H1 (cell line): ENCODE data around the gene OR52M1. TPM values are rescaled to one million over a fixed set of nuclear protein-coding genes. Genes with fewer than 3 reads are reported as not detected.

Experiments used
- CTCF ChIA-PET: fragments of 300-600 bp; sonication (Branson Sonifier 250); formaldehyde crosslinking; loops from one replicate; lab custom pipeline; 2021; ENCODE audit not compliant: partially characterized antibody; lab: Charles Lee
- POLR2A ChIA-PET: fragments of 300-600 bp; sonication (Branson Sonifier 250); formaldehyde crosslinking; loops from one replicate; lab custom pipeline; 2021; ENCODE audit warnings: inconsistent platforms; ENCODE audit not compliant: partially characterized antibody; lab: Charles Lee
- DNase-seq, 2 experiments: peaks; one replicate each; pipeline versions ENCODE4 v3.0.0 to v3.0.0-alpha.2; 2010 to 2022; ENCODE audit warnings: low spot score in 2 of 2, low read depth in 1 of 2, mixed read lengths in 1 of 2
- FAIRE-seq: peaks from 2 replicates; lab custom pipeline; 2011; peaks lifted over from hg19 to GRCh38; lab: Jason Lieb, UNC
- H2AFZ ChIP-seq: 2 replicates; pipeline ENCODE4 v1.8.1; 2012; ENCODE audit warnings: low read length, inconsistent platforms
- H2AK5ac ChIP-seq: 2 replicates; pipeline ENCODE4 v1.6.1; 2013; ENCODE audit warnings: low read depth, low read length
- H2BK120ac ChIP-seq: replicated peaks from 2 replicates; pipeline ENCODE3; 2013; ENCODE audit warnings: low read depth, low read length, inconsistent platforms
- H2BK12ac ChIP-seq: 2 replicates; pipeline ENCODE4 v1.6.1; 2013; ENCODE audit warnings: low read depth, low read length
- H2BK15ac ChIP-seq: 2 replicates; pipeline ENCODE4 v1.6.1; 2013; ENCODE audit warnings: low read length
- H2BK20ac ChIP-seq: 2 replicates; pipeline ENCODE4 v1.6.1; 2013; ENCODE audit warnings: low read length
- H2BK5ac ChIP-seq: 2 replicates; pipeline ENCODE4 v1.6.1; 2013; ENCODE audit warnings: low read depth, low read length
- H3K14ac ChIP-seq: 2 replicates; pipeline ENCODE4 v1.6.1; 2013; ENCODE audit warnings: inconsistent platforms; ENCODE audit not compliant: insufficient read length
- H3K18ac ChIP-seq: 2 replicates; pipeline ENCODE4 v1.6.1; 2013; ENCODE audit warnings: low read length; ENCODE audit errors: extremely low read depth
- H3K23ac ChIP-seq: 2 replicates; pipeline ENCODE4 v1.6.1; 2013; ENCODE audit warnings: inconsistent platforms; ENCODE audit not compliant: insufficient read length
- H3K23me2 ChIP-seq: 2 replicates; pipeline ENCODE4 v1.6.1; 2013; ENCODE audit warnings: low read depth, low read length
- H3K27ac ChIP-seq: 2 replicates; pipeline ENCODE4 v1.6.1; 2011; ENCODE audit warnings: low read depth, low read length, inconsistent platforms
- H3K27me3 ChIP-seq, 4 experiments: replicated peaks in 1 of 4; 1 replicate in 1 of 4; 2 replicates in 3 of 4; pipeline versions ENCODE4 v1.6.1 to v1.8.1; 2011 to 2013; ENCODE audit warnings: low read length in 3 of 4, mild to moderate bottlenecking in 3 of 4, inconsistent platforms in 2 of 4, mixed read lengths in 2 of 4, moderate library complexity in 1 of 4; ENCODE audit not compliant: control insufficient read depth in 3 of 4, insufficient read depth in 3 of 4; ENCODE audit errors: extremely low read depth in 1 of 4
- H3K36me3 ChIP-seq, 4 experiments: 2 replicates each; pipeline versions ENCODE4 v1.6.1 to v1.8.1; 2011 to 2013; ENCODE audit warnings: mild to moderate bottlenecking in 4 of 4, low read length in 3 of 4, moderate library complexity in 2 of 4, control low read depth in 1 of 4, inconsistent platforms in 1 of 4; ENCODE audit not compliant: insufficient read depth in 4 of 4, control insufficient read depth in 2 of 4
- H3K4ac ChIP-seq: replicated peaks from 2 replicates; pipeline ENCODE3; 2013; ENCODE audit warnings: low read length, low read depth, mixed read lengths, inconsistent platforms; ENCODE audit not compliant: insufficient read length
- H3K4me1 ChIP-seq, 4 experiments: replicated peaks in 1 of 4; 1 replicate in 1 of 4; 2 replicates in 3 of 4; pipeline versions ENCODE4 v1.6.1 to v1.8.1; 2011 to 2013; ENCODE audit warnings: low read length in 3 of 4, inconsistent platforms in 2 of 4, mixed read lengths in 1 of 4; ENCODE audit not compliant: insufficient read depth in 4 of 4, control insufficient read depth in 3 of 4
- H3K4me2 ChIP-seq, 2 experiments: 2 replicates each; pipeline versions ENCODE4 v1.6.1 to v1.8.1; 2011 to 2013; ENCODE audit warnings: low read depth in 2 of 2, low read length in 2 of 2, control low read depth in 1 of 2, inconsistent platforms in 1 of 2, mild to moderate bottlenecking in 1 of 2; ENCODE audit not compliant: insufficient read depth in 1 of 2
- H3K4me3 ChIP-seq, 4 experiments: fragments of 200-600, 300-600 bp in 1 of 4; sonication (generic), shearing (Covaris generic), sonication (Bioruptor Twin) in 1 of 4; 2 replicates each; pipeline versions ENCODE4 v1.5.1 to v1.8.1; 2011 to 2016; ENCODE audit warnings: low read length in 4 of 4, low read depth in 3 of 4, control low read depth in 2 of 4, inconsistent platforms in 2 of 4, mild to moderate bottlenecking in 2 of 4, mixed read lengths in 1 of 4, moderate library complexity in 1 of 4; ENCODE audit not compliant: insufficient read depth in 2 of 4; ENCODE audit errors: extremely low read depth in 1 of 4
- H3K56ac ChIP-seq: replicated peaks from 2 replicates; pipeline ENCODE3; 2013; ENCODE audit warnings: low read depth, mild to moderate bottlenecking, mixed read lengths, low read length, inconsistent platforms; ENCODE audit not compliant: insufficient read length
- H3K79me1 ChIP-seq: 2 replicates; pipeline ENCODE4 v1.6.1; 2013; ENCODE audit warnings: low read depth, low read length, control low read depth
- H3K79me2 ChIP-seq, 2 experiments: 2 replicates each; pipeline versions ENCODE4 v1.6.1 to v1.8.1; 2012 to 2013; ENCODE audit warnings: low read length in 2 of 2, mild to moderate bottlenecking in 2 of 2, inconsistent platforms in 1 of 2; ENCODE audit not compliant: insufficient read depth in 2 of 2, control insufficient read depth in 1 of 2
- H3K9ac ChIP-seq, 4 experiments: replicated peaks in 1 of 4; 1 replicate in 1 of 4; 2 replicates in 3 of 4; pipeline versions ENCODE4 v1.6.1 to v1.8.1; 2011 to 2013; ENCODE audit warnings: low read depth in 3 of 4, low read length in 3 of 4, control low read depth in 2 of 4, mild to moderate bottlenecking in 2 of 4, moderate library complexity in 2 of 4, inconsistent platforms in 1 of 4; ENCODE audit errors: extremely low read depth in 1 of 4
- H3K9me3 ChIP-seq, 2 experiments: 2 replicates each; pipeline versions ENCODE4 v1.6.1 to v1.8.1; 2012 to 2013; ENCODE audit warnings: mild to moderate bottlenecking in 2 of 2, moderate library complexity in 2 of 2, control low read depth in 1 of 2, inconsistent platforms in 1 of 2, low read depth in 1 of 2, low read length in 1 of 2, mixed read lengths in 1 of 2; ENCODE audit not compliant: insufficient read depth in 2 of 2
- H4K20me1 ChIP-seq, 2 experiments: replicated peaks in 1 of 2; 2 replicates each; pipeline versions ENCODE3 to v1.8.1; 2011 to 2013; ENCODE audit warnings: inconsistent platforms in 2 of 2, low read length in 2 of 2, mild to moderate bottlenecking in 1 of 2; ENCODE audit not compliant: insufficient read depth in 2 of 2, control insufficient read depth in 1 of 2
- H4K5ac ChIP-seq: 2 replicates; pipeline ENCODE4 v1.6.1; 2013; ENCODE audit warnings: low read length, low read depth, mixed read lengths, inconsistent platforms; ENCODE audit not compliant: insufficient read length
- H4K8ac ChIP-seq: 2 replicates; pipeline ENCODE4 v1.8.0; 2013; ENCODE audit warnings: mild to moderate bottlenecking, moderate library complexity, low read length, inconsistent platforms; ENCODE audit not compliant: insufficient read depth; ENCODE audit errors: extremely low read depth
- H4K91ac ChIP-seq: replicated peaks from 2 replicates; pipeline ENCODE3; 2013; ENCODE audit warnings: low read length, mixed read lengths, inconsistent platforms; ENCODE audit not compliant: insufficient read length
- RAD21 ChIP-seq, 2 experiments: IDR thresholded peaks in 1 of 2; conservative IDR thresholded peaks in 1 of 2; 2 replicates each; pipeline ENCODE4 v1.6.1; 2011; ENCODE audit warnings: low read depth in 2 of 2, low read length in 2 of 2, improper control_type of control experiment in 1 of 2, inconsistent platforms in 1 of 2, mild to moderate bottlenecking in 1 of 2, moderate library complexity in 1 of 2
- polyA plus RNA-seq, 7 experiments: library from polyadenylated mRNA; depleted of rRNA in 3 of 7; stranded (reverse) in 5 of 7; unstranded in 2 of 7; fragments of >200 nt in 5 of 7; fragments of 200-250 nt in 2 of 7; gene quantifications; 1 replicate in 5 of 7; 2 replicates in 1 of 7; 4 replicates in 1 of 7; pipeline versions ENCODE4 v1.2.1 to v1.2.3, GENCODE V29; 2011 to 2013; ENCODE audit warnings: missing spikeins in 2 of 7, mixed read lengths in 2 of 7
- total RNA-seq: library from RNA; stranded (reverse); fragmentation: NEBNext Ultra II Directional; extraction: Animal tissue kit (Norgen Biotek cat#: 25700); gene quantifications from 2 replicates; pipeline ENCODE4 v1.2.1, GENCODE V29; 2021

Gene OR52M1
- total and polyA plus RNA-seq, 2 of the 8 experiments (the other 6 are each of a cell fraction or from before 2014, with no cell fraction given) = not detected

DNA sequence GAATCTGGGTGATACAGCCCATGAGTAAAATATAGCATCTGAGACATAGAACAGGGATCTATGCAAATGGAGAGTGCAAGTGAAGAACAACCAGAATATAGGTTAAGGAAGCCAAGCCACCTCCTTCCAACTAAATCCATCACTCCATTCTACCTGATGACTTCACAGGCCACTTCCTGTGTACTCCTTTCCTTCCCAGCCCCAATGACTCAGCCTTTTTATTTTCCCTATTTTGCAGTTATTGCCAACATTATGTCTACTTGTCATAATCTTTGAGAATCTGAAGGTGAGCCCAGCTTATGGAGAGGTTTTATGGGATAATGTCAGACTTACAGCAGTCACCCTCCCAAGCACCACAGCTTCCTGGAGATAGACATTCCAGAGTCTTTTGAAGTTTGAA lies 1.4 kb upstream of the OR52M1 start:
- Histone ChIP-seq H3K9ac (no peak overlapping the region), H4K5ac (no peak overlapping the region)
- TF ChIP-seq RAD21 (IDR thresholded peaks at IDR 0.05 in 1 of 2, conservative IDR thresholded peaks at IDR 0.05 in 1 of 2; ENCODE audit: low read depth in 2 of 2, low read length in 2 of 2) = no peak
- TF ChIP-seq, all 59 proteins: peak for 0
- Histone ChIP-seq H3K27me3 (no peaks in the 10 kb centered on the region), H3K23ac (no peak overlapping the region), H4K20me1 (no peaks in the 10 kb centered on the region), H4K8ac (no peak overlapping the region), H3K27ac (no peak overlapping the region), H3K4me2 (no peak overlapping the region), H2BK5ac (no peak overlapping the region), H3K4ac (no peak overlapping the region), H2AFZ (no peak overlapping the region), H2AK5ac (no peak overlapping the region), H2BK12ac (no peak overlapping the region), H4K91ac (no peak overlapping the region), H3K56ac (no peak overlapping the region), H3K79me1 (no peaks in the 10 kb centered on the region), H3K9me3 (no peaks in the 10 kb centered on the region), H3K18ac (no peak overlapping the region), H3K23me2 (no peaks in the 10 kb centered on the region), H2BK15ac (no peak overlapping the region), H3K4me3 (no peak overlapping the region), H3K14ac (no peak overlapping the region), H2BK120ac (no peak overlapping the region), H3K36me3 (no peaks in the 10 kb centered on the region), H3K4me1 (no peaks in the 10 kb centered on the region), H2BK20ac (no peak overlapping the region), H3K79me2 (no peaks in the 10 kb centered on the region)
- POLR2A ChIA-PET = no interaction called here
- CTCF ChIA-PET = interaction anchor here (1.8 to 8.2 kb wide), 4 partner anchors 7 to 359 kb away, joined by 5 to 172 read pairs (median 50); no protein-coding TSS in a partner anchor
- no peak for DNase-seq
- no peak for FAIRE-seq
